NCI-H446 (cell line): ENCODE data around the gene SPG11.
"Not testable (repeated sequence)": the region's sequence is repeated elsewhere in the genome, so short reads cannot be mapped to it uniquely, and the experiment has no call there.

Experiments
- DNase-seq, 2 experiments: peaks; one replicate each; lab custom pipeline; 2025; lab: John Stamatoyannopoulos, UW

Gene SPG11

GRCh38 chr15:44633603-44634002, 29.9 kb downstream of the SPG11 start:
- no peak for DNase-seq

DNA sequence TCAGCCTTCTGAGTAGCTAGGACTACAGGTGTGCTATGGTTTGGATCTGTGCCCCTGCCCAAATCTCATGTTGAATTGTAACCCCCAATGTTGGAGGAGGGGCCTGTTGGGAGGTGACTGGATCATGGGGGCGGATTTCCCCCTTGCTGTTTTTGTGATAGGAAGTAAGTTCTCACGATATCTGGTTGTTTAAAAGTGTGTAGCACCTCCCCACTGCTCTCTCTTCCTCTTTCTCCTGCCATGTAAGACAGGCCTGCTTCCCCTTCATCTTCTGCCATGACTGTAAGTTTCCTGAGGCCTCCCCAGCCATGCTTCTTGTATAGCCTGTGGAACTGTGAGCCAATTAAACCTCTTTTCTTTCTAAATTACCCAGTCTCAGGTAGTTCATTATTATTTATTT, 38.2 kb downstream of the SPG11 start:
- DNase-seq = not testable (repeated sequence)

DNA sequence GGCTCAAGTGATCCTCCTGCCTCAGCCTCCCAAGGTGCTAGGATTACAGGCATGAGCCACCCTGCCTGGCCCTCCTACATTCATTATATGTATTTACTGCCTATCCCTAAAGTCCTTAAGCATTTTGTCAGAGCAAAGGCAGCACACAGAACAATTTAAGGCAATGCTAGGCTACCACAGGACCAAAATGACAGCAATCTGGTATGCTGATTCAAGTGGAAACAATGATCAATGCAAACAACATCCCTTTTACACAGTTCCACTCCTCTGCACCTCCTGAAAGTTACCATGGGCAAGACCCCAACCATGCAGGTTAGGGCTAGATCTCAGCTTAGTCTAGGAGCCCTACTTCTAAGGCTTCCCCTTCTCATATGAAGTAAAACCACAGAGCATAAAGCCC, 40.3 kb downstream of the SPG11 start:
- DNase-seq = no peak

DNA sequence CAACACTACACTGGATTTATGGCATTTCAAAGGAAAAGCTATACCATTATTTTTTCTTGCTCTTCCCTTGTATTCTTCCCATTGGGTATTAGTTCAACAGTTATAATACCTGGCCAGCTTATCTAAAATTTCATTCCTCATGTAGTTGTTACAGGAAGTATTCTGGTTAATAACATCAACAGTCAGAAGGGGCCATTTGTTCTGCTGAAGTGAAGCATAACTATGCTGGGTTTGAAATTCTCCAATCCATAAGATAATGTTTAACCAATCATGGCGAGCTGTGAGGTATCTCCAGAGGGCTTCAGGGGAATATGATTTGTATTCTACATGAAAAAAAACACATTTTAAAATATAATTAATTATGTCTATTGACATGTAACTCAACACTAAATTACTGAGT, 43.4 kb downstream of the SPG11 start:
- no peak for DNase-seq

- no peak for DNase-seq
Measured at GRCh38 chr15:44616974-44617373, 46.5 kb downstream of the SPG11 start.

DNA sequence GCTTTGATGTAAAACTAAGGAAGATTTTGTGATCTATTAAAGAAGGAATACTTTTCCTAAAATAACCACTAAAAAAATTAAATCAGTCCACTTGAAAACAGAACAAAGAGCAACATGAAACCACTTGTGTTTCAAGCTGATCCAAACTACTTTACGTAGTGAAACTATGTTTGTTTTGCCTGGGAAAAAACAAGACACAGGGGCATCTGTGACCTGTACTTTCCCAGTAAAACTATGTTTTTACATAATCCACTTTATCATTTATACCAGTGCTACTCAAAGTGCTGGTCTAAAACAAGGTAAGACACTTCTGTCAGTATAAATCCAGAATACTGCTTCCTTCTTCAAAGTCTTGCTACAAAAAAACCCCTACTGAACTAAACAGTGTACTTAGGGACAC, 56.7 kb downstream of the SPG11 start:
- no peak for DNase-seq

GRCh38 chr15:44603126-44603525, 60.3 kb downstream of the SPG11 start:
- DNase-seq = no peak

GRCh38 chr15:44598892-44599291, 64.6 kb downstream of the SPG11 start:
- no peak for DNase-seq

DNA sequence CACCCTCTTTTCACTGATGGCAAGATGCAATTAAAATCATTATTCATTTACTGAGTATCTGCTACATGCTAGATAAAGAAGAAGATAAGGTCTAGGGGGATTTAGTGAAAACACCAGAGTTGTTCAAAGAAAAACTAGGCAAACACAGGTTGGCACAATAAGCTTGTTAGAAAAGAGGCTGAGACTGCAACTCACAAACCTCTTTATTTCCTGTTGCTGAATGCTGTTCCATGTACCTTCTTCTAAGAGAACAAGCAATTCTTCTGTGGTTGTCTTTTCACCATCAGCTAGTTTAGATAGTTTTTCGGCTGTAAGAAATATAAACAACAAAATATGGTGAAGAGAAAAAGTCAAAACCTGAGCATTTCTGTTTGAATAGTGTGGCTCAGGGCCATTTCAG, 65.4 kb downstream of the SPG11 start:
- no peak for DNase-seq

- DNase-seq = no peak
Measured at GRCh38 chr15:44596511-44597010, 66.9 kb downstream of the SPG11 start.

DNA sequence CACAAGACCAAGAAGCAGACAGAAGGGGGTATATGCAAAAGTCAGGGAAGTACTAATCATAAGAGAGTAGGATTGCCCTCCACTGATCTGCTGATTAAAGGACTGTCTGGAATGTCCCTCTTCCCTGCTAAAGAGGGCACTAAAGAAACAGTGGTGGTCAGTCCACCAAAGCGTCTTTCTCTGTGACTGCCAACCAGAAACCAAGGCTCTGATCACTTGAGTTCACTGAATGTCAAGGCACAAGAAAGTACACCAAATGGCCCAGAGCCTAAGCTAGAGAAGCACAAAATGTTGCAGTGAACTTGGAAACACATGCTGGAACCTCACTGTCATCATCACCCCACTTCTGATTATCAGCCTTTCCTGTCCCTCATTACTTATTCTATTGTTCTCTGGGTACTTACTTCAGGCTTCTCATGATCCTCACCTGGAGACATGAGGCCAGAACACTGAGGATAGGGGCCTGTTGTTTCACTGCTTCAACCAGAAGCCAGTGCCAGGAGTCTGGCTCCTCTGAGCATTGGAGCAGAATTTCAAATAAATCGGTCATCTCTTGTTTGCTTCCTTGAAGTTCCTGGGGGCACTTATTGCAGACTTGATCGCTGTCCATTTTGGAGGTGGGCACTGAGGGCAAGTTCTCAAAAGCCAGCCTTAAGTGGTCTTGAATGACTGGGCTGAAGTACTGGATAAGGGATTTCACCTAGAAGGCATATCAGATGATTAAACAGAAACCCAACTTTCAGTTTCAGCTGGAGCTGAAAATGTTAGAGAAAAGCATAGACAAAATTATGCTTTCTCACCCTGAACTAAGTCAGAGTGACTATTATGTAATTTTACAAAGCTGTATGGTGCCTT, 67.6 kb downstream of the SPG11 start:
- DNase-seq = no peak

- no peak for DNase-seq
Measured at GRCh38 chr15:44595246-44595645, 68.2 kb downstream of the SPG11 start.

DNA sequence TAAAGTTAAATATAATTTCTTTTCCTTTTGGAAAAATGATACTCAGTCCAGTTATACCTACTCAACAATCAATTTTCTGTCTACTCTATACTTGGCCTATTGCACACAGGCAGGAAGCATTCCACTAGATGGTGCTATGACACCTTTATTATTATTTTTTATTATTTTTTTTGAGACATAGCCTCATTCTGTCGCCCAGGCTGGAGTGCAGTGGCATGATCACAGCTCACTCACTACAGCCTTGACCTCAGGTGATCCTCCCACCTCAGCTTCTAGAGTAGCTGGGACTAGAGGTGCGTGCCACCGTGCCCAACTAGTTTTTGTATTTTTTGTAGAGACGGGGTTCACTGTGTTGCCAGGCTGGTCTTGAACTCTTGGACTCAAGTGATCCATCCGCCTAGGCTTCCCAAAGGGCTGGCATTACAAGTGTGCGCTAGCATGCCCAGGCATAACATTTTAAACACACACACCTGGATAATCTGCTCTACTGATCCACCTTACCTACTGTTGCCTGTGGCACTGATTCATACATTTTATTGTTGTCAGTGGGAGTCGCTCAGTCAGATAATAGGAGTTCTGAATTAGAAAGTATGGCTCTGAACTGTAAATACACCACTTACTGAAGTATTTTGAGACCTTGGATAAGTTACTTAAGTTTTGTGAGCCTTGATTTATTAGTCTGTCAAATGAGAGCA, 70.3 kb downstream of the SPG11 start:
- no peak for DNase-seq

DNA sequence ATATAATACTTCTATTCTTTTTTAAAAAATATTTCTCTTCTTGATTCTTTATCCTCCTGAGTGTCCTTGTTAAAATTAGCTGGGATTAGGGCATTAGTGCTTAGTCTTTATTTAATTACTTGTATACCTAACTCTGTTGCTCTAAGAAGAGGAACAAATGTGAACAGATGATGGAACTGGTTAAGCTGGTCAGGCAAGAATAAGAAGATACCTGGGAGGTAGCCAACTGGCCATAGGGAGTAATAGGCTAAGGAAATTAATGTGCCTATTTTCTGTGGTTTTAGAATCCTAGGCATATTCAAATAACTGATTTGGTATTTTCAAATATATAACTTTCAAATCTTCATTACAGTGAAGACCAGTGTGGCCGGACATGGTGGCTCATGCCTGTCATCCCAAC, 72.1 kb downstream of the SPG11 start:
- DNase-seq = no peak

DNA sequence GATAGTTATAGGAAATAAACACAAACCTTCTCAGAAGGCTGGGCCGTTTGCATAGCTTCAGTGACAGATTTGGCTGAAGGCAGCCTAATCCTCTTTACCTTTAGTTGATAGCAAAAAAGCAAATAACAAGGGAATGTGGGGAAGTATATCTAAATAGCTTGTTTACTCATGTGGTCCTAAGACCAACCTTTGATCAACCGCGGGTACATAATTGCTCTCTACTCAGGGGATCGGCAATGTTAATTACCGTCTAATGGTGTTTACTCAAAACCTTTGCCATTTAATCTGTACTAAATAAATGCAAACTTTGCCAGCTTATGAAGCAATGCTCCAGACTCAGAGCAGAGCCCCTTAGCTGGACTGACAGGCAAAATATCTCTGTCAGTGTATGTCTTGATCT, 74.9 kb downstream of the SPG11 start:
- no peak for DNase-seq

GRCh38 chr15:44585633-44586032, 77.8 kb downstream of the SPG11 start:
- no peak for DNase-seq

DNA sequence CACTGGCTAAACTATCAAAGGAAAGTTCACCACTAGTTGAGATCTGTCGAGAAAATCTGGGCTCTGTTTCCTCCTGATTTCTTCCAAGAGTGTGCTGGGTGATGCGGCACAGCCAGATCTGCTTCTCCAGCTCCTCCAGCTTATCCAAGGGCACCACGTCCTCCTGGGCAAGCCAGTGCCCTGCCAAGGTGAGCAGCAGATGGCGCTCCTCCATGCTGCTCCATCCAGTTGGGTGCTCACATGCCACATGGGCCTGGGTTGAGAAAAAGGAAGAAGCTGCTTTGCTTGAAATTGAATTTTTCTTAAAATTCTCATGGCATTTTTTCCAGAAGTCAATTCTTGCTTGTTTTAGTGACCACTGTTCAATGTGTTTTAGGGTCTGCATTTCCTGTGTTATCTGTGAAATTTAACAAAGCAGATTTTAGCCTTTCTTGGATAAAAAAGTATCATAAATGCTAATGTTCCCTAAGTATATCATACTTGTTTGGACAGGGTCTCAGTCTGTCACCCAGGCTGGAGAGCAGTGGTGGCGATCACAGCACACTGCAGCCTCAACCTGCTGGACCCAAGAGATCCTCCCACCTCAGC, 79.2 kb downstream of the SPG11 start:
- peak; percentile 5 to 26 for DNase-seq

DNA sequence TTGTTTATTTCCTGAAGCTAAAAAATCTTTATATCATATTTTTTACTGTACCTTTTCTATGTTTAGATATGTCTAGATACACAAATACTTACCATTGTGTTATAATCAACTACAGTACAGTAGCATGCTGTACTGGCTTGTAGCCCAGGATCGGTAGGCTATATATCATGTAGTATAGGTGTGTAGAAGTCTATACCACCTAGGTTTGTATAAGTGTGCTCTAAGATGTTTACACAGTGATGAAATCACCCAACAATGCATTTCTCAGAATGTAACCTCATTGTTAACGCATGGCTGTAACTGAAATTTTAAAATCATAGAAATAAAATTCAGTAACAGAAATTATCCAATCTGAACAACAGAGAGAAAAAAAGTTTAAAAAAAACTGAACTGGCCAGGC, 83.4 kb downstream of the SPG11 start:
- DNase-seq = no peak

GRCh38 chr15:44574734-44575133, 88.7 kb downstream of the SPG11 start:
- DNase-seq = no peak

DNA sequence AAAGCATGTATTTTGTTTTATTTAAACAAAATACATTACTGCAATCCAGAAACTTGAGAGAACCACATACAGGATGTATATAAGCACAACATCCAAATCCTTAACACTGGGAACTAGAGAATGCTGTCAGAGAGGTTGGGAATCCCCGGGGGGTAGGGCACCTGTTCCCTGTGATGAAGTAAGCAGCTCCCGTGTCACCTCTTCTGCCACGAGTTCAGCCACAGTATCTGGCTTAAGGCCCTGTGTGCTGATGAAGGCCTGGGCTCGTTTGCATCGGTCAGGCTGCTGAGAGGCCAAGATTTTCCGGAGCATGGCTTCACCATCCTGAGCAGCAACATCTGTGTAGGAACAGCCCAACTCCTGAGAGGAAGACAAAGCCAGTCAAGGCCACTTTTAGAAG, 90.1 kb downstream of the SPG11 start:
- DNase-seq = no peak

DNA sequence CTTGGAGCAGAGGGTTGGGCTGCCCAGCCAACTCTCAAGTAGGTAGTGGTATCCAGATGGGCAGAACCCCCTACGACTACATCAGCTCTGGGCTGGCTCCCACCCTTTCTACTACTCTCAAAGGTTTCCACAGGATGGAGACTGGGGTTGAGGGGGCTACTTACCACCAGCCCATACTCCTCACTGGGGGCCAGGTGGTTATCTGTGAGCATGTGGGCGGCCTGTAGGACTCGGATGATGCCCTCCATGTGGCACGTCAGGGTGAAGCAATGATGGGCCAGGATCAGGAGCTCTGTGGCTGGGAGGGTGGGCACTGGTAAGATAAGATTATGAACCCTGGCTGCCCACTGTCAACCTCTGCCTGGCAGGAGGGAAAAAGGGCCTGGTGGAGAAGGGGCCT, 93.1 kb downstream of the SPG11 start:
- no peak for DNase-seq

GRCh38 chr15:44569316-44569715, 94.1 kb downstream of the SPG11 start:
- no peak for DNase-seq

GRCh38 chr15:44568338-44568737, 95.1 kb downstream of the SPG11 start:
- no peak for DNase-seq
